LNCaP clone FGC (cell line): ENCODE measurements around the gene COL4A5.

Experiments
- DNase-seq: peaks from one replicate; pipeline ENCODE4 v3.0.0-alpha.2; 2011; ENCODE audit warnings: low read depth
- H3K4me3 ChIP-seq: 2 replicates; pipeline ENCODE4 v1.5.1; 2011; ENCODE audit warnings: mild to moderate bottlenecking, low read depth, low read length, control low read depth
- TF ChIP-seq, protein P1 (sequence below): IDR thresholded peaks from 2 replicates; pipeline ENCODE4 v1.5.1; 2012; ENCODE audit warnings: mild to moderate bottlenecking; ENCODE audit not compliant: control insufficient read depth, insufficient read depth; ENCODE audit errors: extremely low read depth

Gene COL4A5

DNA sequence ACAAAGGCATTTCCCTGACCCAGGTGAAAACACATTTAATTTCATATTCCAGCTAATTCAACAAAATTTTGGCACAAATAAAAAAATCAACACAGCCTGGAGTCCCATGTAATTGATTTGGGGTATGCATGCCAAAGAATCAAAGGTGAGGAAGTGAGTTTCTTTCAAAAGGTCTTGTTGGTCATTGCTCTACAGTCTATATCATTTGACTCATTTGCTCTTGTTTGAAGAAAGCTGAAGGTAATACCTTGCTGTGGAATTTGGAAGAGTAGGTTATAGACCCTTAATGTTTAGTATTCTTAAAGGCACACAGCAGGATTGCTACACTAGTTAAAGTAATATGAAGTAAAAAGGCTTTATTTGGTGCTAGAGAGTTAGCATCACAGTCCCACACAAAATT, 26.9 kb upstream of the COL4A5 start:
- TF ChIP-seq, protein P1, sequence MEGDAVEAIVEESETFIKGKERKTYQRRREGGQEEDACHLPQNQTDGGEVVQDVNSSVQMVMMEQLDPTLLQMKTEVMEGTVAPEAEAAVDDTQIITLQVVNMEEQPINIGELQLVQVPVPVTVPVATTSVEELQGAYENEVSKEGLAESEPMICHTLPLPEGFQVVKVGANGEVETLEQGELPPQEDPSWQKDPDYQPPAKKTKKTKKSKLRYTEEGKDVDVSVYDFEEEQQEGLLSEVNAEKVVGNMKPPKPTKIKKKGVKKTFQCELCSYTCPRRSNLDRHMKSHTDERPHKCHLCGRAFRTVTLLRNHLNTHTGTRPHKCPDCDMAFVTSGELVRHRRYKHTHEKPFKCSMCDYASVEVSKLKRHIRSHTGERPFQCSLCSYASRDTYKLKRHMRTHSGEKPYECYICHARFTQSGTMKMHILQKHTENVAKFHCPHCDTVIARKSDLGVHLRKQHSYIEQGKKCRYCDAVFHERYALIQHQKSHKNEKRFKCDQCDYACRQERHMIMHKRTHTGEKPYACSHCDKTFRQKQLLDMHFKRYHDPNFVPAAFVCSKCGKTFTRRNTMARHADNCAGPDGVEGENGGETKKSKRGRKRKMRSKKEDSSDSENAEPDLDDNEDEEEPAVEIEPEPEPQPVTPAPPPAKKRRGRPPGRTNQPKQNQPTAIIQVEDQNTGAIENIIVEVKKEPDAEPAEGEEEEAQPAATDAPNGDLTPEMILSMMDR, result no peak
- H3K4me3 ChIP-seq, result no peak overlapping the region
- no peak for DNase-seq

DNA sequence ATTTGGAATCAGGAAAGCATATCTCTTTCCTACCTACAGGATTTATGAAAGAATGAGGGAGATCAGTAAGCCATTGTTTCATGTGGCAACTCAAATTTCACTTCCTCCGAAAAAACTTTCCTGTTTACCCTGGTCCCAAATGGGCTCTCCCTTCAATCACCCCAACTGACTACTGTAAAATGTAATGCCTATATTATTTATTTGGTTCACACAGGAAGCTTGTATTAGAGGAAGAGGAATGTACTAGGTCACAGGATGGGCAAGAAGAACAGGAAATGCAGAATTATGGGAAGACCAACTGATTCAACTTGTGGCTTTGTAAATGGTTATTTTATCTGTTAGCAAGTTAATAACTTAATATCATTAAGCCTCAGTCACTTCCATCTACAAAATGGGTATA, 24.5 kb upstream of the COL4A5 start:
- TF ChIP-seq, protein P1, result no peak
- H3K4me3 ChIP-seq, result no peak overlapping the region
- no peak for DNase-seq

DNA sequence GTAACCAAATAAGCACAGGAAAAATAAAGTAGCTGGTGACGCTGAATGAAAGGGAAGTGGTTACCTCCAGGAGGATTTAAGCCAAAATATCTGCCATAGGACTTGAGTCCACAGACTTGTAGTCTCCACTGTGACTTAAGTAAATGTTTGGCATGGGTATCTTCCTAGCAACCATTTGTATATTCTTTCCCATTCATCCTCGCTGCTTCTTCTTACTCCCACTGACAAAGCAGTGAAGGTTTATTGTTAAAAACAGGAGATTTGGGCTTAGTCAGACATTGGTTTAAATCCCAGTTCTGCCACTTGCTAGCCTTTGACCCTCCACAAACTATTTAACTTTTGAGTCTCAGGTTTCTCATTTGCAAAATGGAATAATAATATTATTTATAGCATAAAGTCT, 23.7 kb upstream of the COL4A5 start:
- TF ChIP-seq, protein P1, result no peak
- H3K4me3 ChIP-seq, result no peak overlapping the region
- peak; percentile 33 for DNase-seq

DNA sequence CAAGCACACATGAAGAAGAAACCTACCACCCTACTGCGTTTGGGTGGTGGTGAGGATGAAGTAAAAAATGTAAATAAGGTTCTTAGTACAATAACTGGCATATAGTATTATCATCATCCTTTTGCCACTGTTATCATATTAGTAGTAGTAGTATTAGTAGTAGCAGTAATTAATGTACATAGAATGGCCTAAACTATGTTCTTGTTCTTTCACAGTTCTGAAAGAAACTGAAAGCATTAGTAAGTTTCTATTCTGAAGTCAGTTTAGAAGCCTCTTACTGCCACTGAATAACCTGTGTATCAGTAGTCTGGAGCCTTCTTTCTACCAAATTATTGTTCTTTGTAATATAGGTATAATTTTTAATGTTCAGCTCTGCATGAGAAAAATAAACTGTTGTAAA, 22.4 kb upstream of the COL4A5 start:
- no peak for DNase-seq
- TF ChIP-seq, protein P1, result no peak
- H3K4me3 ChIP-seq, result no peak overlapping the region

DNA sequence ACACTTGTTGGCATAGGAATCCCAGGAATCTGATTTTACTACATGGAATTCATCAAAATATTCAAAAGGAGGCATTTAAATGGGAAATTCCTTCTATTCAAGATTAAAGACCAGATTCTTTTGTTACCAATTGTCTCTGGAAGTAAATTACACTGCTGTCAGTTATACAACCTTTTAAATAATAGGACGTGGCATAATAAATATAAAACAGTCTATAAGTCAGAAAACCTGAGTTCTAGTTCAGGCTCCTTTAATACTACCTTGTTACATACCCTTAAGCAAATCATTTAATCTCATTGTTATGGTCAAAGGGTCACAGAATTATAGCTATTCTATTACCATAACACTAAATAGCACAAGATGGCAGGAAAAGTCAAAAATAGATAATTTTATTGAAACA, 20.2 kb upstream of the COL4A5 start:
- H3K4me3 ChIP-seq, result no peak overlapping the region
- TF ChIP-seq, protein P1, result no peak
- no peak for DNase-seq

DNA sequence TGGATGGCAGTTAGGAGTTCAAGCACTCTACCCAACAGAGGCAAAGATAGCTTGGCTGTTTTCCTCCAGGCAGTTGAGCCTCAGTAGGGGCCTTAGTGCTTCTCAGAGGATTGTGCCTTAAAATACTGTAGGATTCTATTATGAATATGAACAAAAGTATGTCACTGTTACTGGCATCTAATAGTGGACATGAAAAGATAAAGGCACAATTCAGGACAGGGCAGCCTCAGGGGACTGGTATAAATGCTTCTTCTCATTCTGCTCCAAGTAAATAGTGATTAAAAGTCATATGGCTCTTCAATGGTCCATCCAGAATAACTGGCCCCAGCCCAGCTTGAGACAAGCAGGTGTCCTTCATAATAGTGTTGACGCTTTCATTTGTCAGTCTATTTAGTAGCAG, 19.2 kb upstream of the COL4A5 start:
- no peak for DNase-seq
- no peak overlapping the region for H3K4me3 ChIP-seq
- TF ChIP-seq, protein P1, result no peak

DNA sequence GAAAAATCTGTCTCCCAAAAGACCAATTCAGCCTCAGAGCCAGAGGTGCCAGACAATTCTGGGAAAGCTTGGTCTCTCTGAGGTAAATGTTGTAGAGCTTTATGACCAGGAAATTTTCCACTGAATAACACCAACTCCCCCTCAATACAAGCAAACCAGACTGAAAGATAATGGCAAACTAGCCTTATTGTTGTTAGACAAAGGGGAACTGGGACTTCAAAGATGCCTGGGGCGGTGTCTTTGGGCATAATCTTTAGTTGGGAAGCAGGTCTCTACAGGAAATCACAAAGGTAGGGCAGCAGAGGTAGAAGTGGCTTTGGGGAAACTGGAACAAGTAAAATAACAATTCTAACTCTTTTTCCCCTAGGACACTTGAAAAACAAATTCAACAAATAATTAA, 13.4 kb upstream of the COL4A5 start:
- TF ChIP-seq, protein P1, result no peak
- H3K4me3 ChIP-seq, result no peak overlapping the region
- DNase-seq, result no peak
